NT2/D1 (cell line): ENCODE data around the gene CLDN22.

Source experiments
- DNase-seq: peaks from one replicate; pipeline ENCODE4 v3.0.0-alpha.2; 2011; ENCODE audit warnings: low read depth, low spot score
- H3K27me3 ChIP-seq: 2 replicates; pipeline ENCODE4 v1.6.0; 2011; ENCODE audit warnings: mild to moderate bottlenecking; ENCODE audit not compliant: insufficient read length, insufficient read depth
- H3K36me3 ChIP-seq: 2 replicates; pipeline ENCODE4 v1.6.1; 2011; ENCODE audit warnings: mild to moderate bottlenecking, low read length, mixed read lengths; ENCODE audit not compliant: insufficient read depth, insufficient read length
- H3K4me1 ChIP-seq: 2 replicates; pipeline ENCODE4 v1.5.1; 2011; ENCODE audit not compliant: insufficient read depth, insufficient read length
- H3K4me3 ChIP-seq: 2 replicates; pipeline ENCODE4 v1.5.1; 2011; ENCODE audit warnings: low read depth; ENCODE audit not compliant: insufficient read length
- H3K9ac ChIP-seq: 2 replicates; pipeline ENCODE4 v1.6.0; 2011; ENCODE audit warnings: low read depth; ENCODE audit not compliant: insufficient read length
- H3K9me3 ChIP-seq: 2 replicates; pipeline ENCODE4 v1.5.1; 2011; ENCODE audit warnings: mild to moderate bottlenecking, low read length; ENCODE audit not compliant: insufficient read depth
- SUZ12 ChIP-seq: IDR thresholded peaks from 2 replicates; pipeline ENCODE4 v1.6.1; 2011; ENCODE audit not compliant: insufficient read length, insufficient read depth; ENCODE audit errors: extremely low read depth
- YY1 ChIP-seq: IDR thresholded peaks from 2 replicates; pipeline ENCODE4 v1.6.1; 2011; ENCODE audit not compliant: insufficient read length, insufficient read depth
- ZNF274 ChIP-seq: IDR thresholded peaks from 2 replicates; pipeline ENCODE4 v1.6.1; 2011; ENCODE audit warnings: mild to moderate bottlenecking, low read depth, low read length

CLDN22 gene

DNA sequence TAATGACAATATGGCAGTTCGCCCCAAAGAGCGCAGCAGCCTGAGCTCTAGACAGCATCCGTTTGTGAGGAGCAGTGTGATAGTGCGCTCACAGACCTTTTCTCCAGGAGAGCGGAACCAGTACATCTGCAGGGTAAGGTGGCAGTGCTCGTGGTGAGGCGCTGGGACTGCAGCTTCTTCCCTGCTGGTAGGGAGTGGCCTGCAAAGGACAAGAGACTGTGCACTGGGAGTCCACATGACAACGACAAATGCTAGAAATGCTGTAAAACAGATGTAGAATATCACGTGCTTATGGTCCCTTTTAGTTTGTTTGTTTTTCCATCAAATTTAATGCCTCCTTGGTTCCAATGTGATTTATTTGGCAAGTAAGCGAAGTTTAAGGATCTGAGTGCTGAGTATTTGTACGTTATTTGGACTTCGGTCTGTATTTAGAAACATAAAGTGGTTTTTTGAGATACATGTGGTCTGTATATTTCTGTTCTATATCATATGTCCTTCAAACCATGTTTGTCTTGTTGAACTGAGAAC, 35.8 kb downstream of the CLDN22 start:
- DNase-seq = no peak

DNA sequence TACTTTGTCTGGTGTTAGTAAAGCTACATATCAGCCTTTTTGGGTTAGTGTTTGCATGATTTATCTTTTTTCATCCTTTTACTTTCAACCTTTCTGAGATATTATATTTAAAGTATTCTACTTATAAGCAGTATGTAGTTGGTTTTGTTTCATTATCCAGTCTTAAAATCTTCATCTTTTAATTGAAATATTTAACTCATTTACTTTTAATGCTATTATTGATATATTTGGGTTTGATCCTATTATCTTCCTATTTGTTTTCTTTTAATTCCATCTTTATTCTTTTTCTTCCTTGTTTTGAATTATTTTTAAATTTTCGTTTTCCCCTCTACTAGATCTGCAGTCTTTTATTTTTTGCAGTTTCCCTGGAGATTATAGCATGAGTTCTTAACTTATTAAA, 44.0 kb downstream of the CLDN22 start:
- H3K9me3 ChIP-seq = peaks cover 24% of the 10 kb centered on the region
- H3K4me3 ChIP-seq = no peak overlapping the region
- H3K27me3 ChIP-seq = no peaks in the 10 kb centered on the region
- TF ChIP-seq SUZ12 (no peak), YY1 (no peak), ZNF274 (no peak)
- no peak overlapping the region for H3K9ac ChIP-seq
- peaks cover 32% of the 10 kb centered on the region for H3K36me3 ChIP-seq
- H3K4me1 ChIP-seq = no peaks in the 10 kb centered on the region
- no peak for DNase-seq

More for the DNA sequence above, 35.8 kb downstream of the CLDN22 start:
- TF ChIP-seq ZNF274 (no peak), YY1 (no peak), SUZ12 (no peak)
- Histone ChIP-seq H3K9me3 (no peaks in the 10 kb centered on the region), H3K36me3 (peaks cover 64% of the 10 kb centered on the region), H3K4me3 (no peak overlapping the region), H3K27me3 (no peaks in the 10 kb centered on the region), H3K9ac (no peak overlapping the region), H3K4me1 (no peaks in the 10 kb centered on the region)

DNA sequence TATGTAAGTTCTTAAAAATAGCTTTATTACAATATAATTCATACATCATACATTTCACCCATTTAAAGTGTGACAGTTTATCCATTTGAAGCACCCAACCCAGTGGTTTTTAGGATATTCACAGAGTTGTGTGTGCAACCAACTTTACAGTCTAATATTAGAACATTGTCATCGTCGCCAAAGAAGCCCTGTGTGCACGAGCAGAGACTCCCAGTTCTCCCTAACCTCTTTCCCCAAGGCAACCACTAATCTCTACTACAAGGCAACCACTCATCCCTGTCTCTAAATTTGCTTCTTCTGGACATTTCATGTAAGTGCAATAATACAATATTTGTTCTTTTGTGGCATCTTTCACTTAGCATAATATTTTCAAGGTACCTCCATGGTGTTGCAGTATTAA, 47.7 kb downstream of the CLDN22 start:
- no peaks in the 10 kb centered on the region for H3K27me3 ChIP-seq
- DNase-seq = no peak
- no peak overlapping the region for H3K9ac ChIP-seq
- H3K36me3 ChIP-seq = peaks cover 49% of the 10 kb centered on the region
- TF ChIP-seq ZNF274 (no peak), SUZ12 (no peak), YY1 (no peak)
- H3K4me3 ChIP-seq = no peak overlapping the region
- peaks cover 24% of the 10 kb centered on the region for H3K9me3 ChIP-seq
- no peaks in the 10 kb centered on the region for H3K4me1 ChIP-seq

DNA sequence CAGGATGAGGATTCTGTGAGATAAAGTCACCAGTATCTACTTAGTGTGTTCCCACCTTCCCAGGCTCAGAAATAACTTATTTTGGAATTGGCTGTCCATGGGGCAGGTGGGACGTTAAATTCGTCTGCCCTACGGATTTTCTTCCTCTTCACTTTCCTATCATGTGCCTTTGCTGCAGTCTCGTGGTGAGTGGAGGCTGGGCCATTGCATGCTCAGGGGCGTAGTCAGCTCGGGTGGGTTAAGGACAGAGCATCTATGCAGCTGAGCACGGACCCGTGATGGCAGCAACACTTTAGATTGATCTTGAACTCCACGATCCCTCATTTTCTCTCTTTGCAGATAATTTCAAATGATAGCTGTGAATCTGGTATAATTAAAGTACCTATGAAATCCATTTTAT, 51.5 kb downstream of the CLDN22 start:
- Histone ChIP-seq H3K9me3 (no peaks in the 10 kb centered on the region), H3K36me3 (peaks cover 74% of the 10 kb centered on the region), H3K9ac (no peak overlapping the region), H3K27me3 (no peaks in the 10 kb centered on the region), H3K4me1 (no peaks in the 10 kb centered on the region), H3K4me3 (no peak overlapping the region)
- no peak for DNase-seq
- TF ChIP-seq SUZ12 (no peak), ZNF274 (no peak), YY1 (no peak)
